NCI-H345 (cell line): Measurements from ENCODE around the gene S100A12.

Experiments
- DNase-seq: peaks from one replicate; lab custom pipeline; 2025; lab: John Stamatoyannopoulos, UW

S100A12 gene

GRCh38 chr1:153397051-153397923 is 21.9 kb upstream of the S100A12 start:
- no peak for DNase-seq

GRCh38 chr1:153396461-153396860 is 21.0 kb upstream of the S100A12 start:
- no peak for DNase-seq

- DNase-seq = no peak
Observed at GRCh38 chr1:153395776-153396175, 20.4 kb upstream of the S100A12 start.

GRCh38 chr1:153395136-153395685 is 19.8 kb upstream of the S100A12 start:
- DNase-seq = no peak

- no peak for DNase-seq
Observed at GRCh38 chr1:153394391-153394790, 19.0 kb upstream of the S100A12 start.

- no peak for DNase-seq
Observed at GRCh38 chr1:153393926-153394325, 18.5 kb upstream of the S100A12 start.

- no peak for DNase-seq
Observed at GRCh38 chr1:153392822-153393221, 17.4 kb upstream of the S100A12 start.

GRCh38 chr1:153392258-153392657 is 16.8 kb upstream of the S100A12 start:
- DNase-seq = no peak

- peak; percentile 82 for DNase-seq
Observed at GRCh38 chr1:153390938-153391710, 15.7 kb upstream of the S100A12 start, which contains the start of gene S100A8. Gene S100A8 (minus strand): TSS chr1:153391073. CDS start chr1:153390535, 538 bp downstream.

- no peak for DNase-seq
Observed at GRCh38 chr1:153389973-153390879, 14.8 kb upstream of the S100A12 start.

GRCh38 chr1:153389401-153389800 is 14.0 kb upstream of the S100A12 start:
- DNase-seq = no peak

GRCh38 chr1:153387785-153388184 is 12.4 kb upstream of the S100A12 start:
- no peak for DNase-seq

GRCh38 chr1:153387001-153387400 is 11.6 kb upstream of the S100A12 start:
- DNase-seq = no peak

GRCh38 chr1:153386500-153386901 is 11.1 kb upstream of the S100A12 start:
- no peak for DNase-seq

- no peak for DNase-seq
Observed at GRCh38 chr1:153384958-153385580, 9.6 kb upstream of the S100A12 start.

GRCh38 chr1:153380711-153381110 is 5.3 kb upstream of the S100A12 start:
- DNase-seq = no peak

- DNase-seq = no peak
Observed at GRCh38 chr1:153379591-153379990, 4.2 kb upstream of the S100A12 start.

- no peak for DNase-seq
Observed at GRCh38 chr1:153374071-153374470, 1.4 kb downstream of the S100A12 start.

- DNase-seq = no peak
Observed at GRCh38 chr1:153372571-153372970, 2.9 kb downstream of the S100A12 start.

GRCh38 chr1:153371231-153371630 is 4.2 kb downstream of the S100A12 start:
- DNase-seq = no peak

GRCh38 chr1:153370146-153370545 is 5.3 kb downstream of the S100A12 start:
- no peak for DNase-seq
